GM21360 (cell line): ENCODE results near the gene NRF1.

Experiments
- ATAC-seq: cut with Tn5 transposase; IDR thresholded peaks from one replicate; pipeline ENCODE4 v1.9.1; 2021; ENCODE audit warnings: mild to moderate bottlenecking, moderate library complexity; ENCODE audit not compliant: unreplicated experiment

Gene NRF1

DNA sequence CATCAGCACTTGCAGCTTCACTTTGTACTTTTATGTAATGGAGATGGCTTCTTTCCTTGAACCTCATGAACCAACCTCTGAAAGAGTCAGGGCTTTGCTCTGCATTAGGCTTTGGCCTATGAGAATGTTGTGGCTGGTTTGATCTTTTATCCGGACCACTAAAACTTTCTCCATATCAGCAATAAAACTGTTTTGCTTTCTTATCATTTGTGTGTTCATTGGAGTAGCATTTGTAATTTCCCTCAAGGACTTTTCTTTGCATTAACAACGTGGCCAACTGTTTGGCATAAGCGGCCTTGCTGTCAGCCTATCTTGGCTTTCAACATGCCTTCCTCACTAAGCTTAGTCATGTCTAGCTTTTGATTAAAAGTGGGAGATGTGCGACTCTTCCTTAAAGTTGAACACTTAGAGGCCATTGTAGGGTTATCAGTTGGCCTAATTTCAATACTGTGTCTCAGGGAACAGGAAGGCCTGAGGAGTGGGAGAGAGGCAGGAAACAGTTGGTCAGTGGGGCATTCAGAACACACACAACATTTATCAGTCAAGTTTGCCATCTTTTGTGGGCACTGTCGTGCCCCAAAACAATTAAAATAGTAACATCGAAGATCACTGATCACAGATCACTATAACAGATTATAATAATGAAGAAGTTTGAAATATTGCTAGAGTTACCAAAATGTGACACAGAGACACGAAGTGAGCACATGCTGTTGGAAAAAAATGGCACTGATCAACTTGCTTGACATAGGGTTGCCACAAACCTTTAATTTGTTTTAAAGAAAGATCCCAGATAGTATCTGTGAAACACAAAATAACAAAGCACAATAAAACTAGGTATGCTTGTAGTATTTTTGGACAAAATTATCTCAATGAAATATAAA lies 64.7 kb downstream of the NRF1 start:
- no peak for ATAC-seq

DNA sequence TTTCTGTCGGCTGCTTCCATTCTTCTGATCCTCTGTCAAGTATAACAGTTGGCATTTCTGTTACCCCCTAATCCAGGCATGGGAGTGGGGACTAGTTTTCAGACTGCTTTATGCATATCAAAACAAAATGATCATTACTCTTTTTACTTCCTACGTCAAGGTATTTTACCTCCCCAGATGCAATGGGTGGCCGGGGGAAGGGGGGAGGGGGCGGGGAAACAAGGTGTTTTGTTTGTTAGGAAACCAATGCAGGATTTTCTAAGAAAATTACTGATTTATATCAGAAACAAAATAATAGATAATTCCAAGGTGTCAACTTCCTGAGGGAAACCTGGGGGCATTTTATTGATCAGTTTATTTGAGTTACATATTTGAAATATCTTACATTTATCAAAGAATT lies 66.3 kb downstream of the NRF1 start:
- no peak for ATAC-seq

DNA sequence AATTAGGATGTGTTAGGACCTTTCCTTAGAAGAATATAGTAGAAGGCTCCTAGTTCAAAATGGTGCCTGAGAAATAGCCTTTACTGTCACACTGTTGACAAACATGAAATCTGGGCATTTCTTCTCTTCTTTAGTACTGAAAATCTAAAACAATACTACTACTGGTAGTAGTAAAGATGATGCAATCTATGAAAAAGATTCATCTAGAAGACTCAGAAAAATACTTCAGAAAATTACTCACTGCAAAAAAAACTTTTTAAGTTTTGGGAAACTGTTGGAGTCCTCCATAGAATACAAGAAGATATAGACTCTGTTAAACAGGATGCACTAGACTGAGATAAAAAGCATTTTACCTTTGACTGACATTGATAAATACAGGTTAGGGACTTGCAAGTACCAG lies 67.1 kb downstream of the NRF1 start:
- ATAC-seq: no peak

DNA sequence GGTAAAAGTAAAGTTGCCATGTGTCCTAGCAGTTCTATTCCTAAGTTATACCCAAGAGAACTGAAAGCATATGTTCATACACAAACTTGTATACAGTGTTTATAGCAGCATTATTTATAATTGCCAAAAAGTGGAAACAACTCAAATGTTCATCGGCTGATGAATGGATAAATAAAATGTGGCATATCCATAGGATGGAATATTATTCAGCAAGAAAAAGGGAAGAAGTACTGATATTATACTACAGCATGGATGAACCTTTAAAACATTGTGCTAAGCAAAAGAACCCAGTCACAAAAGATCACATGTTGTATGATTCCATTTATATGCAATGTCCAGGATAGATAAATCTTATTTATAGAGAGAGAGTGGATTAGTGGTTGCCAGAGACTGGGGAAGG lies 68.9 kb downstream of the NRF1 start:
- ATAC-seq: no peak

DNA sequence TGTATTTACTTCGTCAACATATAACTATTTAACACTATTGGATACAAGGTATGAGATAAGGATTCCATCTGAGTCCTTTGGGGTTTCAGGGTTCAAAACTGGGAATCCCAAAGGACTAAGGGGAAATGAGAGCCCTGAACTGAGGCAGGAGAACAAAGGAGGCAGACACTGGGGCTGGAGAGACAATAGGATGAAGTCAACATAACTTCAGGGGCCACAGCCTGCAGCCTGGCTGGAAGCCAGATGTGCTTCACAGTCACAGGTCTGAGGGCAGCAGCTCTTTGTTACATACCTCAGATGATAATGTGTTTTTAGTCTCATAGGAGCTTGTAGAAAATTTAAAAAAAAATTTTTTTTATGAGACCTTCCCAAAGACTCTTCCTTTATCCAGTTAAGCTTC lies 73.3 kb downstream of the NRF1 start:
- ATAC-seq: no peak

DNA sequence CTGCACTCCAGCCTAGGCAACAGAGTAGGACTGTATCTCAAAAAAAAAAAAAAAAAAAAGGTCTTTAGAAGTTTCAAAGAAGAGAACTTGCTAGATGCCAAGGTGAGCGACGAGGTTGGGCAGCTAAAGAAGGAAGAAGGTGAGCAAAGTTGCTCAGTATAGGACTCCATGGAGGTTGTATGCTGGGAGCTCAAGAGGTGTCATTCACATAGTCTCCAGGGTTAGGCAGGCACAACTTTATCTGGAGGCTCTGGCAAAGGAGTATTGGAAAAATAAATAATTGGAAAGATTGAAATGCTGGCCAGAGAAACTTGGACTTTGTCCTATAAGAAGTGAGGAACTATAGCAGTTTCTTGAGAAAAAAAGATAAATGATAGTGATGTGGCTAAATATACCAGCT lies 74.5 kb downstream of the NRF1 start:
- ATAC-seq: no peak

DNA sequence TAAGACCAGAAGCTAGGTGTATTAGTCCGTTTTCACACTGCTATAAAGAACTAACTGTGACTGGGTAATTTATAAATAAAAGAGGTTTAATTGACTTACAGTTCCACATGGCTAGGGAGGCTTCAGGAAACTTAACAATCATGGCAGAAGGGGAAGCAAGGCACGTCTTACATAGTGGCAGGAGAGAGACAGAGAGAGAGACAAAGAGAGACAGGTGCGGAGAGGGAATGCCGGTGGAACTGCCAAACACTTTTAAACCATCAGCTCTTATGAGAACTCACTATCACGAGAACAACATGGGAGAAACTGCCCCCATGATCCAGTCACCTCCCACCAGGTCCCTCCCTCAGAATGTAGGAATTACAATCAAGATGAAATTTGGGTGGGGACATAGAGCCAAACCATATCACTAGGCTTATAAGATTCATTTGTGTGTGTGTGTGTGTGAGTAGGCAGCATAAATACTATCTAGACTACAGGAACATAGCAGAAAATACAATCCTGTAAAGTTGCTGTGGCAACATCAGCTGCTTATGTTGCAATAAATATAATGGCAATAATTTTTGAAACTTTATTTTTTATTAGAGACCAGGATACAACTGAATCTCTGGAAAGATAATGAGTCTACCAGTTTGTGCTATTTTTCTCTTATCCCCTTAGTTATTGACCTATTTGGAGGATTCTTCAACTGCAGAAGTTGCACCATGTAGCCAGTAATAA lies 77.1 kb downstream of the NRF1 start:
- no peak for ATAC-seq

DNA sequence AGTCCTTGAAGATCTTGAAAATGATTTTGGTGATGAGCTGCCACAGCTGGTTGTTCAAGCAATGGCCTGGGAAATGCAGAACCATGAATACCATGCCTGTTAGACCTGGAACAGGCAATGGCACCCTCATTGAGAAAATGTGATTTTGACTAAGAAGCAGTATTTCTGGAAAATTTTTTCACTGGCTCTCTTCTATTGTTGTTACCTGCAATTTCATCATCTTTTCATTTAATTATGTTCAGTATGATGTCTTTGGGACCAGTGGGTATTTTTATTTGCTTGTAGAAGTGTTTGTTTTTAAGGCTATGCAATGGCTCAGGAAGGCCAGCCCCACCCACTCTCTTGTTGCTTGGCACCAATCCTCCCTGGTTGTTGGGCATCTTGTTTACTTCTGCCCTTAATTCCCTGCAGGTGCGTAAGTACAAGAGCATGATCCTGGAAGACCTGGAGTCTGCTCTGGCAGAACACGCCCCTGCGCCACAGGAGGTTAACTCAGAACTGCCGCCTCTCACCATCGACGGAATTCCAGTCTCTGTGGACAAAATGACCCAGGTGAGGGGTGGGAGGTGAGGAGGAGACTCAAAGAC lies 78.6 kb downstream of the NRF1 start:
- ATAC-seq: no peak

DNA sequence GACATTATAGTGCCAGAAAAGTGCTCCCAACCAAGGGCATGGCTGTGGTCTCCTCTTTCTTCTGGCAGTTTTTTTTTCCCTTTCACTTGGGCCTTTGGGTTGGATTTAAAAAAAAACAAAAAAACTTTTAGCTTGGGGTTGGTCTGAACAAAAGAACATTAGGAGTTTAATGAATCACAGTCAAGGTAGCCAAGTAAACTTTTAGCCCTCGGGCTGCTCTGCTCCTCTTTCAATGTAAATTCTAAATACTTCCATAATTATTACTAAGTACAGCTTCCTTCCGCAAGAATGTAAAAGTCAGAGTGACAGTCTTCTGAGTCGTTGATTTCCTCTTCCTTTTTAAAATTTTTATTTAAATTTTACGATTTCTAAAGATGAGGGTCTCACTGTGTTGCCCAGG lies 79.2 kb downstream of the NRF1 start:
- ATAC-seq: no peak

DNA sequence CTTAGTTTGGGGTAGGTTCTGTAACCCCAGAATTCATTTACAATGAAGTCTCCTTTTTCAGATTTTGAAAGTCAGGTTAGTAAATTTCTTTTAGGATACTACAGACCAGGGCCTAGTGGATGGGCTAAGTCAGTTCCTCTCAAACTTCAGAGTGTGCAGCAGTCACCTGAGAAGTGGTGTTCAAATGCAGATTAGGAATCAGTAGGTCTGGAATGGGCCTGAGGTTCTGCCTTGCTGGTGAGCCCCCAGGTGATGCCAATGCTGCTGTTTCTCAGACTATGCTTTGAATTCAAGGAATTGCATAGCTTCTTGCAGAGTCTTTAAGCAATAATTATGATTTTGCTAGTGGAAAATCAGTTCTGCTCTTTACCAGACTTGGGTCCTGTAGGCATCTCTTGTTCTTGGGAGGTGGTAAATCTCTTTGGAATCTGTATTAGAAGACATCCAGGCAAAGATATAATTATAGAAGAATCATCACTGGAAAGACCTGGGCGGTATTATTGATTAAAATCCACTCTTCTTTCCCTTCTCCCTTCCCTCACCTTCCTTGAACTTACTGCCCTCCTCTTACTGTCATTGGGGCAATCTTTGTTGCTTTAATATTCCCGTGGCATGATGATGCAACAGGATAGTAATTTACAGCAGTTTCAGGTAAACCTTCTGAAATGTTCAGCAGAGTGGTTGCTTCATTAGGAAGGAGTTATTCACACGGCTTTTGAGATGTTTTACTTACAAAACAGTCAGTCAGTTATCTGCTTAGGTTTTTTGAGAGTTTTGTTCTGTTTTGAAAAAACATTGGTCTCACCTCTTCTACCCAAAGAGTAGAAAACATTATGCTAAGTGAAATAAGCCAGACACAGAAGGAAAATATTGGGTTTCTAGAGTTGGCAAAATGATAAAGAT lies 87.2 kb downstream of the NRF1 start:
- no peak for ATAC-seq

DNA sequence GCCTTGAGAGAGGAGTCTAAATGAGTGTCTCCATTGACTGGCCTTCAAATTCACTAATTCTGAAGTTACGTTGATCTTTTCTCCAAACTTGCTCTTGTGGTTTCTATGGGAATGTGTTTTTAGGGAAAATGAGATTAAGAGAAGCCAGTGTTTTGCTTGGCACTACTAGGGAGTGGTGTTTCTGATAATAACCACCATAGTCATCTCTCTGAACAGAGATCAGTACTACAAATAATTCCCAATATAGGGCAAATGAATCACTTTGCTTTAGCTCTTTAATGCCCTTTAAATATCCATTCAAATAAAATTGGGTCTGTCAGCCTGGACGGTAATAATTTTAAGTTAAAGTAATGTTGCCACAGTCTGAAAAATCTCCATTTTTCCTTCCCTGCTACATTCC lies 90.8 kb downstream of the NRF1 start:
- no peak for ATAC-seq

DNA sequence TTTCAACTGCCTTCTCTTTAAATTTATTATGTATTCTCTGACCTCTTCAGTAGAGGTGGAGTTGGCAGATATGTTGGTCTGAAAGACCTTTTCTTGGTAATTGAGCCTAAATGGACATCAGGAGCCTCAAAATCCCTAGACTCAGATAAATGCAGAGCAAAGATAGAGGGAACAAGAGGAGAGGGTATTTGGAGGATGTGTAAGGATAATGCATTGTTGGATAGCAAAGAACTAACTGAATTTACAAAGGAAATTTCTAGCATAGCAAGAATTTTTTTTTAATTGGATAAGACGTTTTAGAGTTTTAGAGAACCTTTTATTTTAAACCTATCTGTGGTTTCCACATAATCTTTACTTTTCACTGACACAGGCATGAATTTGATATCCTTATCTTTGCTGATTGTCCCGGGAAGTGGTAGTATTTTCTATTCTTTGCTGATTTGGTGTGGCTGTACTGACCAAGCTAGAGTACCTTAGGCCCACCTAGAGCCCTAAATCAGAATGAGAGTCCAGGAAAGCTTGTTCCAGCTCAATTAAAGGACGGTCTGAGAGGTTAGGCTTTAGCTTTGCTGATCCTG lies 91.3 kb downstream of the NRF1 start:
- no peak for ATAC-seq

DNA sequence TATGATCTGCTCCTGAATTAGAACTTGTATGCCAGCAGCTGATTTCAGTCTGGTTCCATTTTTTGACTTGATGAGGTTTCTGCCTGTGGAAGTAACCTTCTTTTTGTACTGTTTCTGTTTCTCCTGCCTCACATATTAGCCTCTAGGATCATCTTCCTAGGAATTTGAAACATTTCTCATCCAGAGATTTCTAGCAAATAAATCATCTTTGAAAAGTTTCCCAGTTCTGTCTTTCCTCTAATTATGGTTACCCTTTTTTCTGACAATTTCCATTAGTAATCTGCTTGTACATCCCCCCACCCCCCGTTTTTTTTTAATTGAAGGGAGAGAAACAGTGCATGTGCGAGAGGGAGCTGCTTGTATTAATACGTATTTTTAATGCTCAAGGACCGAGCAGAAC lies 92.2 kb downstream of the NRF1 start:
- ATAC-seq: no peak

DNA sequence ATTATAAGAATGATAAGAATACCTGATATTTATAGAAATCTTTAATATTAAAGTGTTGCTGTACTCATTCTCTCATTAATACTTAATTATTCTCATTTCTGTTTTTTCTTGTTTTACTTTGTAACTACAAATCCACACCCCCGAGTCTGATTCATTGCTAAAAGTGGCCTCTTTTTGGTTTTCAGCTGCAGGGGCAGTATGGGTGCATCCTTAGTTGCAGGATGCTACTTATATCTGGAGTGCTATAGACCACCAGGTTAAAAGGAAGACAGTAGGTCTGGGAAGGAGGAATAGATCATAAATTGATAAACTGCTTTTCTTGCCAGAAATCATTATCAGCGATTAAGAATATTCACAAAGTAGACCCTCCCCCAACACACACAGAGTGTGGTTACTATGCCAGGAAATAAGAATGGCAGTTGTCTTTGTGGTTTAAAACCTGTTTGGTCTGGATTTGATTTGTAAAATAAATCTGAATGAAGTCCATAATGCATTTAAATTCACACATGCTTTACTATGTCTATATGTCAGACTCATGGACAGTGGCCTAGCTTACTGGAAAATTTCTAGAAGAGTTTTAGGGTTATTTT lies 96.5 kb downstream of the NRF1 start:
- no peak for ATAC-seq

DNA sequence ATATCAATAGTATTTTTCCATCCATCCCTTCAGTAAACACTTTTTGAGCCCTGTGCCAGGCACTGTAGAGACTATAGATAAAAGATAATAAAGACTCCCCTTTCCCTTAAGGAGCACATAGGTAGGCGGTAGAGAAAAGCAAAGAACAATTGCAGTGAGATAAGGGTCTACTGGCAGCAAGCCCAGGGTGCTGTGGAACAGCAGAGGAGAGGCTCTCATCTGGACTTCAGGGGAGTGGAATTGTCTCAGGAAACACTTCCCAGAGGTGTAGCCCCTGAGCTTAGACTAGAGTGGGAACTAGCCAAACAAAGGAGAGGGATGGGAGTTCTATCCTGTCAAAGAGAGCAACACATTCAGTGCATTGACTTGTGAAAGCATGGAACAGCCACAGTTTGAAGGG lies 102.0 kb downstream of the NRF1 start:
- ATAC-seq: no peak

DNA sequence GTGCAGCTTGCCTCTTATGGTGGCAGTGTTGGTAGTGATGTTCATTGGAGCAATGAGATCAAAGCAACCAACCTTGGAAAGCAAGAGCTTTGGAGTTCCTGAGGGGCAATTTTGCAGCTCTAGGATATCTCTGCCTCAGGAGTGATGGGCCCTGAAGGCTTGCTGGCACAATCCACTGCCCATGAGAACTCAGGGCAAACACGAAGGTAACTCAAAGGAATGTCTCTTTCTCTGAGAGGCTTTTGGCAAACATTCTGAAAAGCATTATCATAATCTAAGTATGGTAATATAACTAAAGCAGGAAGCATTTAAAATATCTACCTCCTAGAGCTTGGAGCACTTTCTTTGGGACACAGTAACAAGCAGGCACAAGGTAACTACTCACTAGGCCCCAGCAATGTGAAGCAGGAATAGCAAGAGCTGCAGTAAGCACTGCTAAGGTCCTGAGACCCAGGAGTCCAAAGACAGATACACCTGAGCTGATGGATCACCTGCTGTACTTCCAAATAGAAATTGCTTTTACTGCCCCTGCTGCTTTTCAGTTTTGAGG lies 103.1 kb downstream of the NRF1 start:
- ATAC-seq: no peak

DNA sequence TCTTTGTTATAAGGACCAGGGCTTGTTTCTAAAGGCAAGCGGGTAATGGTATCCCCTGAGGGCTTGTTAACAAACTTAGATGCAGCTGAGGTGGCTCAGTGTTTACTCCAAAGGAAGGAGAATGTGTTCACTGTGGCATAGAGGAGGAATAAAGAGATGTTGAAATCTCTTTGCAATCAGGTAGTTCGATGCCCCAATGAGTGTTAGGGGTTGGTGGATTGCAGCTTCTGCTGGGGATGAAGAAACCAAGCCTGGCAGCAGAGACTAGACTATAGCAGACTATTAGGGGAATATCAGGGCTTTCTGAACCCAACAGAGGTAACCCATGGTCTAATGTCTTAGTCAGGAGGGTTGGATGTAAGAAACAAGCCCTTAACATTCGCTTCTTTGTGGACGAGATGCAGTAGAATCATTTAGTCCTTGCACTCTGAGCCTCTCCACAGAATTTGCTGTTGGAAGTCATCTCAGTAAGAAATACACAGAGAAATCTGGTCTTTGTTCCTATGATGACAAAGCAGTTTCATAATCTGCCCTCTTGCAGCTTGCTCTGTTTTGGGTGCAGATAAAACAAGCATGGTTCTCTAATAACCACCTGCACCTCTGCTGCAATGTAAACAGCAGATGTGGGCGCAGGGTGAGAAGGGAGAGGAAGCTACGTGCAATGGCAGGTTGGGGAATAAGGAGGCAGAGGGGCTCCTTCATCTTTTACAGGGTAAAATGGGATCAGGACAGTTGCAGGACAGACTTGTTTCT lies 108.6 kb downstream of the NRF1 start:
- no peak for ATAC-seq

DNA sequence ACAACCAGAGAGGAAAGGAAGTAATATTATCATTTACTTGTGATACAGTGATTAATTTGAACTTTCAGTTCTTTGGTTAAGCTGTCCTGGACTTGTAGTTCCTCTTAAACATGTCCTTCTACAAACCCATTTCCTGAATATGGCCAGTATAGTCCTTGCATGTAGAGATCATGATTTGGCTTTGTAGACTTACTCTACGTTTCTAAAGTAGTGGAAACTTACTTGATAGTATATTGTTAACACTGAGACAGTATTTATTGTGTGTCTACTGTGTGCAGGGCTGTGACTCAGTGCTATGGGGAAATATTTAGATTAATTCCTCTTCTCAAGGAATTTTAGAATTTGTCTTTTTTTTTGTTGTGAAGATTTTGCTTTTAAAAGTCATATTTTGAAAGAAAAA lies 109.5 kb downstream of the NRF1 start:
- ATAC-seq: no peak

DNA sequence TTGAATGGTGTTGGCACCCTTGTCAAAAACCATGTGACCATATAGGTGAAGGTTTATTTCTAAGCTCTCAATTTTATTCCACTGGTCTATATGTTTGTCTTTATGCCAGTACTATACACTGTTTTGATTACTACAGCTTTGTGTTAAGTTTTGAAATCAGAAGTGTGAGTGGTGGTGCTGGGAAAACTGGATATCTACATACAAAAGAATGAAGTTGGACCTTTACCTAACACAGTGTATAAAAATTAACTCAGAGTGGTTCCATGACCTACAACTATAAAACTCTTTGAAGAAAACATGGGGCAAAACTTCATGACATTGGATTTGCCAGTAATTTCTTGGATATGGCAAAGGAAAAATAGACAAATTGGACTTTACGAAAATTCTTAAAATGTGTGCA lies 112.2 kb downstream of the NRF1 start:
- ATAC-seq: no peak
